GM12874 (cell line): ENCODE measurements around the gene SEC31A.

Experiments used
- TF ChIP-seq, protein P1 (sequence below): IDR thresholded peaks from 2 replicates; pipeline ENCODE4 v1.5.1; 2011; ENCODE audit warnings: low read depth, mild to moderate bottlenecking, control low read depth, low read length, moderate library complexity; ENCODE audit not compliant: insufficient read depth

The SEC31A gene

DNA sequence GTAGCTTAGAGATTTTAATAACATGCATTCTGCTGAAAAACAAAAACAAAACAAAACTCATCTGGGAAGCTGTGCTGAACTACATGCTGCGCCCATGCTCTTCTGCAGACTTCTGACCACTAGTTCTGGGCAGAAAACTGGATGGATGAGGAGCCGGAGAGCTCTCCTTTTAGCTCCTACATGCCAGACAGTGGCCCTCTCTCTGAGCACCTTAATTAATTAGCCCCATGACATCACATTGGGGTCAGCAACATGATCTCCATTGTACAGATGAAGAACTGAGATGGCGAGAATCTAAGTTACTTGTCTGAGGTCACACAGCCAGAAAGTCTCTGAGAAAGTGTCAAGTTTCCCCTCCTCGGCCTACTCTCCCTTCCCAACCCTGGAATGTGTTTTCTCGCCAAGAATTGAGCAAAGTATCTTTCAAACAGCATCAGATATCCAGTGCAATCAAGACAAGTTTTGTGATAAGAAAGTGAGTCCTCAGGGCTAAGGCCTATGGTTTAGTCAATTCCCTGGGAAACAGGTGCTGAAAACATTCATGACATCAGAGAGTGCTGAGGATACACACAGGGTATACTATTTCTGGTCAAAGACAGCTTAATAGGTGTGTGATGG lies 113.9 kb downstream of the SEC31A start:
- TF ChIP-seq, protein P1, sequence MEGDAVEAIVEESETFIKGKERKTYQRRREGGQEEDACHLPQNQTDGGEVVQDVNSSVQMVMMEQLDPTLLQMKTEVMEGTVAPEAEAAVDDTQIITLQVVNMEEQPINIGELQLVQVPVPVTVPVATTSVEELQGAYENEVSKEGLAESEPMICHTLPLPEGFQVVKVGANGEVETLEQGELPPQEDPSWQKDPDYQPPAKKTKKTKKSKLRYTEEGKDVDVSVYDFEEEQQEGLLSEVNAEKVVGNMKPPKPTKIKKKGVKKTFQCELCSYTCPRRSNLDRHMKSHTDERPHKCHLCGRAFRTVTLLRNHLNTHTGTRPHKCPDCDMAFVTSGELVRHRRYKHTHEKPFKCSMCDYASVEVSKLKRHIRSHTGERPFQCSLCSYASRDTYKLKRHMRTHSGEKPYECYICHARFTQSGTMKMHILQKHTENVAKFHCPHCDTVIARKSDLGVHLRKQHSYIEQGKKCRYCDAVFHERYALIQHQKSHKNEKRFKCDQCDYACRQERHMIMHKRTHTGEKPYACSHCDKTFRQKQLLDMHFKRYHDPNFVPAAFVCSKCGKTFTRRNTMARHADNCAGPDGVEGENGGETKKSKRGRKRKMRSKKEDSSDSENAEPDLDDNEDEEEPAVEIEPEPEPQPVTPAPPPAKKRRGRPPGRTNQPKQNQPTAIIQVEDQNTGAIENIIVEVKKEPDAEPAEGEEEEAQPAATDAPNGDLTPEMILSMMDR, result no peak

DNA sequence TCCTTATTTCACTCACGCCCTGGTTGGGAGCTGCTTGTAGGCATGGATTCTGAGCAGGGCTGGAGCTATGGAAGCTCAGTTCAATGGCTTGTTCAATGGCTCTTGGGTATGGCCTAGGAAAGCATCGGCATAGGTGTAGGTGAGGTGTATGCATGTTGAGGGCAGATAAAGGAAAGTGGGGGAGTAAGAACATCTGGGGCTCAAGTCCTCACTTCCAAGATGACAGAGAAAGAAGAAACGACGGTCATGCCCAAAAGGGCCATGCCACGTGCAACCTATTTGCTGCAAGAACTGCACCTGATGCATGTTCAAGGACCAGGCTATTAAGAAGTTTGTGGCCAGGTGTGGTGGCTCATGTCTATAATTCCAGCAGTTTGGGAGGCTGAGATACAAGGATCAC lies 115.7 kb downstream of the SEC31A start:
- TF ChIP-seq, protein P1, result no peak

DNA sequence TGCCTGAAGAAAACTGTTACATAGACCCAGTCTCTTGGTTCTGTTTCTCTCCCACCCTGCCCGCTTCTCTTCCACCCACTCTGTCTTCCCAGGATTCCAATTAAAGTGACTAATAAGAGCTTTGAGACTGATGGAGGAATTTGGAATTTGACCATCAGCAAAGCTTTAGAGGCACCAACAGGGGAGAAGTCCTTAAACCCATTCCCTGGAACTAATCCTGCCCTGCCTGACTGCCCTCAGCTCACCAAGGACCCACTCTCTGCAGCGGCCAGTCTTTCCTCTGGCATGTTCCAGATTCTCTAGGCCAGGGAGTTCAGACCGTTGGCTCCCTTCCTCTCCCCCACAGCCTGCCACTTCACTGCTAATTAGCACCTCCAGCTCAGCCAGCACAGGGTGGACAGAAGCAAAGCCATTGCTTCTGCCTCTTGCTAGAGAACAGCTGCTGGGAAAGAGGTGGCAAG lies 116.2 kb downstream of the SEC31A start:
- TF ChIP-seq, protein P1, result no peak

- TF ChIP-seq, protein P1, result no peak
These were observed 117.9 kb downstream of the SEC31A start for GRCh38 chr4:82773057-82773456.

- TF ChIP-seq, protein P1, result no peak
These were observed 120.3 kb downstream of the SEC31A start for GRCh38 chr4:82770607-82771006.
